Stimulated activated CD8-positive, alpha-beta memory T cell treated with anti-CD3 and anti-CD28 coated beads, Interleukin-12 subunit alpha, Interleukin-12 subunit beta, amount 100 ng/mL, for 4 hours (primary cell): ENCODE measurements around the gene KRTAP9-6.
"Not testable (repeated sequence)": the region's sequence is repeated elsewhere in the genome, so short reads cannot be mapped to it uniquely, and the experiment has no call there.

Source experiments
- DNase-seq: peaks from one replicate; pipeline ENCODE4 v3.0.0-alpha.2; 2020; ENCODE audit warnings: low read depth

Gene KRTAP9-6

GRCh38 chr17:41265078-41265477 is at the start of gene KRTAP9-6:
KRTAP9-6 (plus strand) TSS chr17:41265378; CDS start chr17:41265378, 0 bp downstream.
- DNase-seq, result no peak

- DNase-seq, result no peak
These were observed 49.5 kb upstream of the KRTAP9-6 start for GRCh38 chr17:41215681-41216080.

- DNase-seq, result no peak
These were observed 41.4 kb upstream of the KRTAP9-6 start for GRCh38 chr17:41223821-41224220.

- DNase-seq, result no peak
These were observed 39.1 kb upstream of the KRTAP9-6 start for GRCh38 chr17:41226051-41226450.

GRCh38 chr17:41226598-41227095 is 38.5 kb upstream of the KRTAP9-6 start, which contains the start of gene KRTAP9-2:
KRTAP9-2 (plus strand) TSS chr17:41226648; CDS start chr17:41226655, 7 bp downstream.
- DNase-seq, result not testable (repeated sequence)

- no peak for DNase-seq
These were observed 35.1 kb upstream of the KRTAP9-6 start for GRCh38 chr17:41230094-41230493.

- no peak for DNase-seq
These were observed 33.4 kb upstream of the KRTAP9-6 start for GRCh38 chr17:41231731-41232130.

- DNase-seq, result not testable (repeated sequence)
These were observed 32.6 kb upstream of the KRTAP9-6 start, which contains the start of gene KRTAP9-3 for GRCh38 chr17:41232399-41233105. KRTAP9-3 (plus strand) TSS chr17:41232449; CDS start chr17:41232502, 53 bp downstream.

GRCh38 chr17:41237116-41237515 is 28.1 kb upstream of the KRTAP9-6 start:
- DNase-seq, result not testable (repeated sequence)

GRCh38 chr17:41237949-41238437 is 27.2 kb upstream of the KRTAP9-6 start, which contains the start of gene KRTAP9-8:
KRTAP9-8 (plus strand) TSS chr17:41237999; CDS start chr17:41238052, 53 bp downstream.
- not testable (repeated sequence) for DNase-seq

- not testable (repeated sequence) for DNase-seq
These were observed 18.0 kb upstream of the KRTAP9-6 start for GRCh38 chr17:41246995-41247787.

GRCh38 chr17:41249637-41250240 is 15.4 kb upstream of the KRTAP9-6 start, which contains the start of gene KRTAP9-4:
KRTAP9-4 (plus strand) TSS chr17:41249687; CDS start chr17:41249721, 34 bp downstream.
- DNase-seq, result not testable (repeated sequence)

- DNase-seq, result no peak
These were observed 13.9 kb upstream of the KRTAP9-6 start for GRCh38 chr17:41251261-41251660.

GRCh38 chr17:41254861-41255260 is 10.3 kb upstream of the KRTAP9-6 start:
- no peak for DNase-seq

- not testable (repeated sequence) for DNase-seq
These were observed 9.5 kb upstream of the KRTAP9-6 start, which contains the start of gene KRTAP9-9 for GRCh38 chr17:41255381-41256290. KRTAP9-9 (plus strand) TSS chr17:41255384.

GRCh38 chr17:41256291-41256685 is 8.9 kb upstream of the KRTAP9-6 start:
- no peak for DNase-seq

GRCh38 chr17:41258406-41258805 is 6.8 kb upstream of the KRTAP9-6 start:
- no peak for DNase-seq

- no peak for DNase-seq
These were observed 2.0 kb upstream of the KRTAP9-6 start for GRCh38 chr17:41263212-41263611.

- DNase-seq, result no peak
These were observed 579 bp upstream of the KRTAP9-6 start for GRCh38 chr17:41264599-41264998.

GRCh38 chr17:41267711-41268110 is 2.5 kb downstream of the KRTAP9-6 start:
- DNase-seq, result no peak

- not testable (repeated sequence) for DNase-seq
These were observed 6.1 kb downstream of the KRTAP9-6 start for GRCh38 chr17:41271323-41271722.
